Measurements from ENCODE around the gene DPT.

- TF ChIP-seq CTCF (IDR thresholded peaks at IDR 0.05) (no peak), POLR2A (IDR thresholded peaks at IDR 0.05) (no peak)
These were observed 15.0 kb downstream of the DPT start for GRCh38 chr1:168714012-168714411.
